ENCODE data around the gene ST3GAL4.
A peak's percentile ranks its signal among the peaks of the same experiment; 100 is the strongest.

Gene ST3GAL4

GRCh38 chr11:126440276-126440675 is 84.8 kb downstream of the ST3GAL4 start:
- H3K4me3 ChIP-seq (ENCODE audit: low read length) = no peak overlapping the region
- no peak for TF ChIP-seq CTCF (IDR thresholded peaks at IDR 0.05; ENCODE audit: insufficient read depth, low read depth, low read length, missing control alignments)
- no peak for DNase-seq (ENCODE audit: low read depth)

GRCh38 chr11:126440792-126441514 is 85.5 kb downstream of the ST3GAL4 start:
- DNase-seq (ENCODE audit: low read depth) = peak; percentile 66
- peak; percentile 86 for TF ChIP-seq CTCF (IDR thresholded peaks at IDR 0.05; ENCODE audit: insufficient read depth, low read depth, low read length, missing control alignments)

GRCh38 chr11:126443120-126443519 is 87.6 kb downstream of the ST3GAL4 start:
- DNase-seq (ENCODE audit: low read depth) = no peak
- H3K4me3 ChIP-seq (ENCODE audit: low read length) = no peak overlapping the region
- TF ChIP-seq CTCF (IDR thresholded peaks at IDR 0.05; ENCODE audit: insufficient read depth, low read depth, low read length, missing control alignments) = no peak

More at GRCh38 chr11:126440792-126441514, 85.5 kb downstream of the ST3GAL4 start:
- no peak overlapping the region for H3K4me3 ChIP-seq (ENCODE audit: low read length)

GRCh38 chr11:126444072-126444471 is 88.6 kb downstream of the ST3GAL4 start:
- DNase-seq (ENCODE audit: low read depth) = no peak
- no peak overlapping the region for H3K4me3 ChIP-seq (ENCODE audit: low read length)
- TF ChIP-seq CTCF (IDR thresholded peaks at IDR 0.05; ENCODE audit: insufficient read depth, low read depth, low read length, missing control alignments) = no peak

- TF ChIP-seq CTCF (IDR thresholded peaks at IDR 0.05; ENCODE audit: insufficient read depth, low read depth, low read length, missing control alignments) = no peak
- H3K4me3 ChIP-seq (ENCODE audit: low read length) = no peak overlapping the region
- DNase-seq (ENCODE audit: low read depth) = no peak
These were observed 91.1 kb downstream of the ST3GAL4 start for GRCh38 chr11:126446581-126446980.

GRCh38 chr11:126450198-126450597 is 94.7 kb downstream of the ST3GAL4 start:
- no peak overlapping the region for H3K4me3 ChIP-seq (ENCODE audit: low read length)
- DNase-seq (ENCODE audit: low read depth) = no peak
- TF ChIP-seq CTCF (IDR thresholded peaks at IDR 0.05; ENCODE audit: insufficient read depth, low read depth, low read length, missing control alignments) = no peak

GRCh38 chr11:126450806-126451205 is 95.3 kb downstream of the ST3GAL4 start:
- no peak overlapping the region for H3K4me3 ChIP-seq (ENCODE audit: low read length)

More at GRCh38 chr11:126450806-126451205, 95.3 kb downstream of the ST3GAL4 start:
- TF ChIP-seq CTCF (IDR thresholded peaks at IDR 0.05; ENCODE audit: insufficient read depth, low read depth, low read length, missing control alignments) = no peak
- no peak for DNase-seq (ENCODE audit: low read depth)
